Measurements from ENCODE around the gene TAB3.

Gene TAB3

DNA sequence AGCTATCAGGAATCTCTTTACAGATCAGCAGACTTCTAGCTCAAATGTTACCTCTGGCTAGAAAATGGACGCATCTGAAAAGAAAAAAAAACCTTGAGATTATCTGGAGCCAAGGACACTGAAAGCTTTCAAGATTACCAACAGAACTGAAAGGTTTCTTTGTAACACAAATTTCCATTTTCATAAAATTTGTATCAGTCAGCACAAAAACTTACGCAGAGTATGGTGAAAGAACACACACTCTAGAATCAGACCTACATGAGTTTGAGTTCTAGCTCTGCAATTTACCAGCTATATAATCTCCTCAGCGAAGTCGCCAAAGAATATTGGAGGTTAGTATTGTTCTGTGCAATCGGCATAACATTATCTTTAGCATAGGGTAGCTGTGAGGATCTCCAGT lies 1.8 kb downstream of the TAB3 start:
- TF ChIP-seq, protein P1, sequence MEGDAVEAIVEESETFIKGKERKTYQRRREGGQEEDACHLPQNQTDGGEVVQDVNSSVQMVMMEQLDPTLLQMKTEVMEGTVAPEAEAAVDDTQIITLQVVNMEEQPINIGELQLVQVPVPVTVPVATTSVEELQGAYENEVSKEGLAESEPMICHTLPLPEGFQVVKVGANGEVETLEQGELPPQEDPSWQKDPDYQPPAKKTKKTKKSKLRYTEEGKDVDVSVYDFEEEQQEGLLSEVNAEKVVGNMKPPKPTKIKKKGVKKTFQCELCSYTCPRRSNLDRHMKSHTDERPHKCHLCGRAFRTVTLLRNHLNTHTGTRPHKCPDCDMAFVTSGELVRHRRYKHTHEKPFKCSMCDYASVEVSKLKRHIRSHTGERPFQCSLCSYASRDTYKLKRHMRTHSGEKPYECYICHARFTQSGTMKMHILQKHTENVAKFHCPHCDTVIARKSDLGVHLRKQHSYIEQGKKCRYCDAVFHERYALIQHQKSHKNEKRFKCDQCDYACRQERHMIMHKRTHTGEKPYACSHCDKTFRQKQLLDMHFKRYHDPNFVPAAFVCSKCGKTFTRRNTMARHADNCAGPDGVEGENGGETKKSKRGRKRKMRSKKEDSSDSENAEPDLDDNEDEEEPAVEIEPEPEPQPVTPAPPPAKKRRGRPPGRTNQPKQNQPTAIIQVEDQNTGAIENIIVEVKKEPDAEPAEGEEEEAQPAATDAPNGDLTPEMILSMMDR (conservative IDR thresholded peaks at IDR 0.05; ENCODE audit: low read length) = no peak
- H3K4me3 ChIP-seq (ENCODE audit: low read length) = no peak overlapping the region

DNA sequence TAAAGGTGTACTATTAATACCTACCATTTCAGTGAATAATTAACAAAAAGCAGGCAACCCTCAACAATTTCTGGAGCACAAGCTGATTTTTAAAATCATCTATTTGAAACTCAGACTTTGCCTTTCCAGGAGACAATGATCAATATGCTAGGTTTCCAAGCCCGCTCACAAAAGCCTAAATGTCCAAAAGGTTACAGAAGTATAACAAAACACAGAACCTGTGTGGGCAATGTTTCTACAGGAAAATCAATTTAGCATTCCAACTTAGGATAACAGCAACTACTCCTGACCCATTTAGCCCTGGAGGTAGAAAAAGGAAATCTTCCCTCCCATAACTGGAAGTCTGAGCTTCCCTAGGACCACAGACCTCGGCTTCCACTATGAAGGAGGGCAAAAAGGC lies 3.9 kb downstream of the TAB3 start:
- DNase-seq (ENCODE audit: low read depth) = no peak
- TF ChIP-seq, protein P1 (conservative IDR thresholded peaks at IDR 0.05; ENCODE audit: low read length) = no peak
- no peak overlapping the region for H3K4me3 ChIP-seq (ENCODE audit: low read length)

More for the DNA sequence above, 1.8 kb downstream of the TAB3 start:
- DNase-seq (ENCODE audit: low read depth) = no peak

DNA sequence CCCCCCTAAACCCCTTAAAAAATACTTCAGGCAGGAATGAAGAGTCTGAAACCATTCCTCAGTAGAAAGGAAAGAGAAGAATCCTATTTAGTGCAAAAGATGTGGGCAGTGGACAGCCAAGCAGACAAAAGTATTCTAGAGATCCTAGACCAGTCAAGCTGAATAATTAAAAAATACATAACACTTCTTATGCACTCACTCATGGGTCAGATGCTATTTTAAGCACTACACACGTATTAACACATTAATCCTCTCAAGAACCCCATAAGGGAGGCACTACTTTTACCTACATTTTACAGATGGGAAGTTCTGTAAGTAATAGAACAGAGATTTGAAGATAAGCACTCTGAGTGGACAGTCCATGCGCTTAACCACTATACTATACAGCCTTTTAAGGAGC lies 5.9 kb downstream of the TAB3 start:
- H3K4me3 ChIP-seq (ENCODE audit: low read length) = no peak overlapping the region
- DNase-seq (ENCODE audit: low read depth) = no peak
- TF ChIP-seq, protein P1 (conservative IDR thresholded peaks at IDR 0.05; ENCODE audit: low read length) = no peak

DNA sequence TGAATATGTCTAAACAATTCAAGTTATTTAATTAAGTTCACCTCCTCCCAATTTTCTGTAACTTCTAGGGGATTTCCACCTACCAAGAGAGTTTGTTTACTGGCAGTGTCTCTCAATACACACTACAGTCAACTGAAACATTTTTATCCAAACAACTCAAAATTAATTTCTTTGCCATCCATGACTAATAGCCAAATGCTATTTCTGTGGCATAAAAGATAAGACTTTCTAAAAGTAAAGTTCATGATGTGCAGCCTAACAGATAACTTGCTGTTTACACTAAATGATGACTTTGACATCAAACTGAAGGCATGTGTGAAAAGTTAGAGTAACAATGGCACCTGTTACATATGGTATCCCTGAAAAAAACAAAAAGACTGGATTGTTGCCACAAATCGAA lies 7.3 kb downstream of the TAB3 start:
- TF ChIP-seq, protein P1 (conservative IDR thresholded peaks at IDR 0.05; ENCODE audit: low read length) = no peak
- DNase-seq (ENCODE audit: low read depth) = no peak

DNA sequence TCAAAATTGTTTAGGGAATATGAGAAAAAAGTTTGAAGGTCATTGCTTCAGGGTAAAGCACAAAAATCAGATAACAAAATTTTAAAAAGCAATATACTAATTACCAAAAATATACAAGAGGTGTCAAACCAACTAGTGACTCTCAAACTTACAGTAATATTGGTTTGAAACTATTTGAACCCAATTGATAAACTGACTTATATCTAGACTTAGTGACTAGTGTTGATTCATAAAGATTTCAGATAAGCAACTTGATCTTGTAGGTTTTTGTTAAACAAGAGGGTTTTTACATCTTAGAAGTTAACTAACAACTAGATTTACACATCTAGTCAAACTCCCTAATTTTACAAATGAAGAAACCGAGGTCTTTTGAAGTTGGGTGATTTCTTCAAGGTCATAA lies 7.7 kb downstream of the TAB3 start:
- no peak for DNase-seq (ENCODE audit: low read depth)
- H3K4me3 ChIP-seq (ENCODE audit: low read length) = no peak overlapping the region
- TF ChIP-seq, protein P1 (conservative IDR thresholded peaks at IDR 0.05; ENCODE audit: low read length) = no peak

More for the DNA sequence above, 7.3 kb downstream of the TAB3 start:
- no peak overlapping the region for H3K4me3 ChIP-seq (ENCODE audit: low read length)

DNA sequence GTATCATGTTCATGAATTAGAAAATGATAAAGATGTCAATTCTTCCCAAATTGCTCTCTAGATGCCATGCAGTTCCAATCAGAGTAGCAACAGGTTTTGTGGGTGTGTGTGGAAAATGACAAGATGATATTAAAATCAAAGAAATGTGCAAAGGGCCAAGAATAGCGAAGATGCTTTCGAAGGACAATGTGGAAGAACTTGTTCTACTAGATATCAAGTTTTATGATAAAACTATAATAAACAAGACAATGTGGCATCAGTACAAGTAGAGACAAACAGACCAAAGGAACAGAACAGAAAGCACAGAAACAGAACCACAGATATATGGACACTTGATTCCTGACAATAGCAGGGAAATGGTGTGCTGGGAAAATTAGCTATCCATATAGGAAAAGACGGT lies 9.0 kb downstream of the TAB3 start:
- DNase-seq (ENCODE audit: low read depth) = no peak
- TF ChIP-seq, protein P1 (conservative IDR thresholded peaks at IDR 0.05; ENCODE audit: low read length) = no peak
- H3K4me3 ChIP-seq (ENCODE audit: low read length) = no peak overlapping the region

DNA sequence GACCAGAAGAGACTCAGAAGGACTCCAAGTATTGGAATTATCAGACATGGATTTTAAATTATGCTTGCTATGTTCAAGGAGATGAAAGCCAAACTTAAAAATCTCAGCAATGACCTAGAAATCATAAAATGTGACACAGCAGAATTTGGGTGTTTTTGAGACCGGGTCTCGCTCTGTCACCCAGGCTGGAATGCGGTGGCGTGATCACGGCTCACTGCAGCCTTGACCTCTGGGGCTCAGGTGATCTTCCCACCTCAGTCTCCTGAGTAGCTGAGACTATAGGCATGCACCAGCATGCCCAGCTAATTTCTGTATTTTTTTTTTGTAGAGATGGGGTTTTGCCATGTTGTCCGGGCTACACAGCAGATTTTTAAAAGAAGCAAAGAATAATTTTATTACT lies 12.7 kb downstream of the TAB3 start:
- no peak overlapping the region for H3K4me3 ChIP-seq (ENCODE audit: low read length)
- no peak for DNase-seq (ENCODE audit: low read depth)
- TF ChIP-seq, protein P1 (conservative IDR thresholded peaks at IDR 0.05; ENCODE audit: low read length) = no peak

Data from AG10803 (cell line).